ENCODE results near the gene AZI2.

Gene AZI2, protein sequence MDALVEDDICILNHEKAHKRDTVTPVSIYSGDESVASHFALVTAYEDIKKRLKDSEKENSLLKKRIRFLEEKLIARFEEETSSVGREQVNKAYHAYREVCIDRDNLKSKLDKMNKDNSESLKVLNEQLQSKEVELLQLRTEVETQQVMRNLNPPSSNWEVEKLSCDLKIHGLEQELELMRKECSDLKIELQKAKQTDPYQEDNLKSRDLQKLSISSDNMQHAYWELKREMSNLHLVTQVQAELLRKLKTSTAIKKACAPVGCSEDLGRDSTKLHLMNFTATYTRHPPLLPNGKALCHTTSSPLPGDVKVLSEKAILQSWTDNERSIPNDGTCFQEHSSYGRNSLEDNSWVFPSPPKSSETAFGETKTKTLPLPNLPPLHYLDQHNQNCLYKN

GRCh38 chr3:28348629-28349468 is at the start of gene AZI2, which contains the start of gene ZCWPW2:
AZI2 (minus strand) TSS chr3:28348824; CDS start chr3:28340617, 8,207 bp downstream.
ZCWPW2 (plus strand) TSS chr3:28348721; CDS start chr3:28413069, 64,348 bp downstream.
- DNase-seq (ENCODE audit: low spot score), result peak; percentile 86

GRCh38 chr3:28388978-28389377 is 40.4 kb upstream of the AZI2 start:
- DNase-seq (ENCODE audit: low spot score), result no peak

GRCh38 chr3:28386049-28386448 is 37.4 kb upstream of the AZI2 start:
- DNase-seq (ENCODE audit: low spot score), result no peak

- DNase-seq (ENCODE audit: low spot score), result peak; percentile 25
These were observed 27.8 kb upstream of the AZI2 start for GRCh38 chr3:28376424-28376823.

- no peak for DNase-seq (ENCODE audit: low spot score)
These were observed 911 bp upstream of the AZI2 start for GRCh38 chr3:28349469-28350000.

DNA sequence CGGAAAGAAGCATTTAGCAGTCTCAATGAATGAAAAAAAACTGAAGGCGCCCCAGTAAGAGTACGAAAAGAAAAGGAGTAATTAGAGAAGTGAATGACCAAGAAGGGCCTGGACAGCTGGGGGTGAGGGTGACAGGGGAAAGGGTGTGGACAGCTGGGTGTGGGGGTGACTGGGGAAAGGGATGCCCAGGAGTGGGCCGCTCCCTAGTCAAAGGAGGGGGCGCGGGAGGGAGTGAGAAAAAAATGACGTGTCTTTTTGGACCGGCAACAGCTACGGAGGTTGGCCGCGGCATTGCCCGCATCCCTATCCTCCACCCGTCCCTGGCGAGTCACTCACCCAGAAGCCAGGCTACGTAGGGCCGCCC is 377 bp downstream of the AZI2 start:
- DNase-seq (ENCODE audit: low spot score), result peak; percentile 86

GRCh38 chr3:28347374-28348264 is 1.0 kb downstream of the AZI2 start:
- peak; percentile 16 for DNase-seq (ENCODE audit: low spot score)

DNA sequence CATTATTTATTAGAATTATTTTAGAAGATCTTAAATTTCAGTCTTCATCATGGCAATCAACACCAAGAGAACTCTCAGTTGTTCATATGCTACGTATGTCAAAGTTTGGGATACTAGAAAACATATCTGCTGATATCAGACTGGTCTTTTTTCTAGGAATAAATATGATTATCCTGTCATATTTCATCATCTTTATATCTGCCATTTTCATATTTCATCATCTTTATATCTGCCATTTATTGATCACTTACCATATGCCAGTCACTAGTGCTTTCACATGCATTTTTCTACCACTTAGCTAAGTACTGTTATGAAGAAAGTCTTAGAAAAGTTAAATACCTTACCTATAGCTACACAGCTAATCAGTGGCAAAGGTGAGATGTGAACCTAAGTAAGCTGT is 2.9 kb downstream of the AZI2 start:
- no peak for DNase-seq (ENCODE audit: low spot score)

DNA sequence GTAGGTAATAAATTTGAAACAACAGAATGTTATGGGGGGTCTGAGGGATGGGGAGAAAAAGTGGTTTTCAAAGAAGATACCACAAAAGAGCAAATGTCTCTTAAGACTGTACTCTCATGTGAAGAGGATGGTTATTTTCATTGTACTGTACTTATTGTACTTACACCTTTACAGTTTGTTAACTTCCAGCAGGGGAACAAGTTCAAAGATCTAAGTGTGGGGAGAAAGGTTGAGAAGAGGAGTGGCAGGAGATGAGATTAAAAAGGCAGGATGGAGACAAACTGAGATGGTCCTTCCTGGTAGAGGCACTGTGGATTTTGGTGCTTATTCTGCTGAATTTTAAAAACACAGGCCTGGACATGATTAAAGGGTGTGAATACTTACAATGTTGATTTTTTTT is 5.5 kb downstream of the AZI2 start:
- no peak for DNase-seq (ENCODE audit: low spot score)

DNA sequence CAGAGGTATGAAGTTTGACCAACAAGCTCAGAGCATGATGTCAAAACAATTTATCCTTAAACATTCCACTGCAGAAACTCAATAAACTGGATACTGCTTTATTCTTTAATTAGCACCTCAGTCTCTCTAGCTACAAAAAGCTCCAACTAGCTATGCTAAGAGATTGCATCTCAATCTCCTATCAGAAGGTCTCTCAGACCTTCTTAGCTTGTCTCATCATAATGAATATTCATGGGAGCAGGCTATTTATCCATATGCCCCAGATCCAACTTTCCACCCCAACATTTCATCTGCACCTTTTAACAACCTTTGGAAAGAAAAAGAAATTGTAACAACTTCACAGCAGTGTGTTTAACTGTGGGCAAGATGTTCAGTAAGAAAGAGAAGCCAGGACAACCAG is 11.4 kb downstream of the AZI2 start:
- DNase-seq (ENCODE audit: low spot score), result no peak

GRCh38 chr3:28335246-28335645 is 13.4 kb downstream of the AZI2 start:
- no peak for DNase-seq (ENCODE audit: low spot score)

DNA sequence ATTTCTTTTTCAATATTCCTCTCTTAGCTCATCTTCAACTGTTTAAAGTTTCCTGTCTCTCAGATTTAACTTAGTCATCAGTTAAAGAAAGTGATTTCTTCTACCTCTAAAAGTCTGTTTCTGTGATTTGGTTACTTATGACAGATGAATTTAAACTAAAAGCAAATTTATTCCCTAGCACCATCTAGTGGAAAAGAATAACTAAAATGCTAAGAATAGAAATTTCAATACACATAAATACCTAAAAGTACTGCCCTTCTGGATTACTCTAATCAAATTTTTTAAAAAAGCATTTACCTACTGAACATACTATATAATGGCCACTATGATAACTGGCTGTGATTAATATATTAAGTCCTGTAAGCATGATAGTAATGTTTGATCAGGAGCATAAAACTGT is 14.1 kb downstream of the AZI2 start:
- DNase-seq (ENCODE audit: low spot score), result no peak

DNA sequence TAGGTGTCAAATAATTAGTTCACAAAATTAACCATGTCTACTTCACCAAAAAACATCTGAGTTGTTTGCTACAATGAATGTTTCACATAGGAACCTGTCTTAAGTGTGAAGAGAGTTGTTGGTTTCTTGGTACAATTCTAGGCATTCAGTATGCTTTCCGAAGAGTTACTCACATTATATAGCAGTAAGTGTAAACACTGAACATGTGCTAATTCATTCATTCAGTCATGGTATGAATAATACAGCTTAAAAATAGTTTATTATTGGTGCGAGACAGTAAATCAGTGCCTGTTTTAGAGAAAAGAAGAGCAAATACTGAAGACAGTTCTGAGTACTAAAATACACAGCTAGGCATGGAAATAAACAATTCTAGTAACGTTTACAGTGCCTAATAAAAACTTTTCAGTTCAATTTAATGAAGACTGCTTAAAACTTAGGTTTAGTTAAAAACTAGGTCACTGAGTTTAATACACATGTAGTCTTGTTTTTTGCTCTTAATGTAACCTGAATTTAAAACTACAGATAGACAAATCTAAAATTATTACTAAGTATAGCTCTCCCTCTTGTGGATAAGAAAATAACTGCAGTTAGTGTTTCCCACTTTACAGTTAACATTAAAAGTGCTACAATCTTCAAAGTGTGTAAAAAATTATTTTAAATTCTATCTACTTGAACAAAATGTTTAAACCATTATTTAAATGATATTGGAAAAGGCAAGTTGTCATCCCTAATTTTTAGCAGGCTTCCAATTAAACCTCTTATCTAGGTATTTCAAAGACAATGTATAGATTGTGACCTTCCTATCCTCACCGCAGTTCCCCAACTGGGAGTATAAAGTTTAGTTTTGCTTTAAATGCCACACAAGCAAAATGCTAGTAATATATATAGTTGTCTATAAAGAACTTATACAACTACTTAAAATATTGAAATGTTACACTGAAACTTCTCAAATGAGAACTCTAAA is 20.2 kb downstream of the AZI2 start:
- DNase-seq (ENCODE audit: low spot score), result peak; percentile 18

- no peak for DNase-seq (ENCODE audit: low spot score)
These were observed 22.1 kb downstream of the AZI2 start for GRCh38 chr3:28326458-28326926.

- DNase-seq (ENCODE audit: low spot score), result peak; percentile 10
These were observed 26.2 kb downstream of the AZI2 start for GRCh38 chr3:28322464-28322863.

DNA sequence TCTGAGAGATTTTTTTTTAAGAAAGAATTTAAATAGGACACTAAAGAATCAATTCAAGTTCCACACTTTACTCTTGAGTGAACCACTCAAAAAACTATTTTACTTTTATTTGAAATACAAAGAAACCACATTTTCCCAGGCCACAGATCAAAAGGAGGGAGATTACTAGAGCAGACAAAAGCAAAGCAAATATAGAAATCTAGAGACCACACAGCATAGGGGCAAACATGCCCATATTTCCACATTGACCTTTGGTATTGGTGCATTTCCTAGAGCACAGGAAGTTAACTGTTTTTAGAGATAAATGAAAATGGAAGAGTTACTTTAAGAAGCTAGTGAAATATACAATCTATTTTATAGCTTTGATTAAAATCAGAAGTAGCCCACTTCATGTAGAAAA is 27.6 kb downstream of the AZI2 start:
- no peak for DNase-seq (ENCODE audit: low spot score)

GRCh38 chr3:28317438-28318022 is 31.1 kb downstream of the AZI2 start:
- DNase-seq (ENCODE audit: low spot score), result peak; percentile 58

GRCh38 chr3:28316226-28316625 is 32.4 kb downstream of the AZI2 start:
- no peak for DNase-seq (ENCODE audit: low spot score)

- DNase-seq (ENCODE audit: low spot score), result no peak
These were observed 32.9 kb downstream of the AZI2 start for GRCh38 chr3:28315711-28316110.

GRCh38 chr3:28308196-28308595 is 40.4 kb downstream of the AZI2 start:
- no peak for DNase-seq (ENCODE audit: low spot score)
